ENCODE results near the gene SETBP1. TPM values are rescaled to one million over a fixed set of nuclear protein-coding genes. Genes with fewer than 3 reads are reported as not detected.
A peak's percentile ranks its signal among the peaks of the same experiment; 100 is the strongest.

The SETBP1 gene
- total RNA-seq, 4 donors from 2014 or later = 16.2 to 33.6 (median 24.4) TPM

- WGBS, 2 donors (ENCODE audit: low coverage in 1 of 2) = 62 to 67% methylated on average over 2 of the region's 2 CpGs
- no peak overlapping the region for H3K4me3 ChIP-seq
- no peak for TF ChIP-seq EP300 (IDR thresholded peaks at IDR 0.05; ENCODE audit: low read depth)
- no peak for DNase-seq
- no peaks in the 10 kb centered on the region for H3K27me3 ChIP-seq
- no peaks in the 10 kb centered on the region for H3K36me3 ChIP-seq
- H3K27ac ChIP-seq = peak overlapping the region; percentile 3 to 56 (median 46)
- peaks cover 0 to 39% (median 18%) of the 10 kb centered on the region in 4 donors for H3K4me1 ChIP-seq
- in situ Hi-C loops (cut with MboI; ENCODE audit: low pct_ligation_motif_present in 1 of 4, low pct_unique_long_range_greater_than_20kb in 1 of 4, low sequenced_read_pairs in 3 of 4) (loop anchor here in 2 of 4 donors (25.0 kb wide), 3 partner anchors 115 to 515 kb away; no protein-coding TSS in a partner anchor), intact Hi-C loops (cut with DNase I; ENCODE audit: low total_unique reads) (no loop called here)
- H3K9me3 ChIP-seq = no peaks in the 10 kb centered on the region
Measured at GRCh38 chr18:44697315-44697714, 16.6 kb downstream of the SETBP1 start.

DNA sequence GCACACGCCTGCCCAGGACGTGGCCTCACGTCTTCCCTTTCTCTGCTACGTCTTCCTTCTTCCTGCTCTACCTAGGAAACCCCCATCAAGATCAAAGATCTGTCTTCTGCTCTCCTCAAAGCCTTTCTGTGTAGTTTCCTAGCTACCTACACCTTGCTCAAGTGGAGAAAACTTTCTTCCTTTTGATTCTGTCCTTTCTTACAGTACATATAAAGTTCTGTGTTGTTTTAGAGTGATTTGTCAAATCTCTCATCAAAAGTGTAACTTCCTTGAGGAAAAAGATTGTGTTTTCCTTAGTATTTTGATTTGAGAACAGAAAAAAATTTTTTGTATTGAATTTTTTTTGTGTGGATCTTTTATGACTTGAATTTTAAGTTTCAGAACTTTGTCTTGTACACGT is 17.8 kb downstream of the SETBP1 start:
- H3K4me3 ChIP-seq = no peak overlapping the region
- intact Hi-C loops (cut with DNase I; ENCODE audit: low total_unique reads) = no loop called here
- in situ Hi-C loops (cut with MboI; ENCODE audit: low pct_ligation_motif_present in 1 of 4, low pct_unique_long_range_greater_than_20kb in 1 of 4, low sequenced_read_pairs in 3 of 4) = loop anchor here in 2 of 4 donors (25.0 kb wide), 3 partner anchors 114 to 514 kb away; no protein-coding TSS in a partner anchor
- H3K27ac ChIP-seq = peak overlapping the region in 3 of 4 donors; percentile 47 to 65 (median 56)
- no peaks in the 10 kb centered on the region for H3K27me3 ChIP-seq
- H3K4me1 ChIP-seq = peaks cover 0 to 39% (median 18%) of the 10 kb centered on the region in 4 donors
- TF ChIP-seq POLR2A (IDR thresholded peaks at IDR 0.05) (no peak), POLR2AphosphoS5 (IDR thresholded peaks at IDR 0.05) (no peak)
- no peak for DNase-seq
- H3K36me3 ChIP-seq = no peaks in the 10 kb centered on the region
- 77 to 86% methylated on average over 5 of the region's 5 CpGs for WGBS, 2 donors (ENCODE audit: low coverage in 1 of 2)
- H3K9me3 ChIP-seq = no peaks in the 10 kb centered on the region

DNA sequence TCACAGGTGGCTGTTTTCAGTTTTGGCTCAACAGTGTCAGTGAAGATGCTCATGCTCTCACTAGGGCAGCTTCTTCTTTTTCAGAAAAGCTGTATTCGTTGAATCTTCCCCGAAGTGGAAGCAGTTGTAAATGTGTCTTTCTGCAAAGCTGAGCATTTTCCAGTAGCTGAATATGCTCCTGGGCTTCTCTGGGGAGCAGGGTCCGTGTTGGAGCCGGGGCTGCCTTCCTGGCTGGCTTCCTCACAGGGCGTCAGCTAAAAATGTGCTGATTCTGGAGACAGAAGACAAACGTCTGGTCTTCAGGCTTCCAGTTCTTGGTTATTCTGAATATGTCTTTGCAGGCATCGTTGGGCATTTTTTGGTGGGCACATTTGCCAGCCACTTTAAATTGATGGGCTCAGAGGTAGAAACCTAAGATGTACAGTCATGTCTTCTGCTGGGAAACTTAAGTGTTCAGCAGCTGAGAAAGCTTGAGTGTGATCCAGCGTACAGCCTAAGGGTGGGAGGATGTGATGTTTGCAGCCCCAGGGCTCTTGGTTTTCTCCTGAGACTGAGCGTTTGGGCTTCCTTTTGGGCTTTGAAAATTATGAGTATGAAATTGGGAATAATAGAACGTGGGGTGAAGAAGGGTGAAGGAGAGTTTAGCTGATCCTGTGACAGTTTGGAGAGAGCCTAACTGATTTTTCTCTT is 19.0 kb downstream of the SETBP1 start:
- intact Hi-C loops (cut with DNase I; ENCODE audit: low total_unique reads) (no loop called here), in situ Hi-C loops (cut with MboI; ENCODE audit: low pct_ligation_motif_present in 1 of 4, low pct_unique_long_range_greater_than_20kb in 1 of 4, low sequenced_read_pairs in 3 of 4) (loop anchor here in 2 of 4 donors (25.0 kb wide), 3 partner anchors 113 to 513 kb away; no protein-coding TSS in a partner anchor)
- DNase-seq = no peak
- WGBS, 2 donors (ENCODE audit: low coverage in 1 of 2) = 55 to 65% methylated on average over 2 to 10 of the region's 10 CpGs
- Histone ChIP-seq H3K36me3 (no peaks in the 10 kb centered on the region), H3K27ac (peak overlapping the region; percentile 65 to 81 (median 72)), H3K4me3 (no peak overlapping the region), H3K4me1 (peaks cover 0 to 39% (median 18%) of the 10 kb centered on the region in 4 donors), H3K9me3 (no peaks in the 10 kb centered on the region), H3K27me3 (no peaks in the 10 kb centered on the region)
- no peak for TF ChIP-seq POLR2A (IDR thresholded peaks at IDR 0.05)
- TF ChIP-seq, protein P1, sequence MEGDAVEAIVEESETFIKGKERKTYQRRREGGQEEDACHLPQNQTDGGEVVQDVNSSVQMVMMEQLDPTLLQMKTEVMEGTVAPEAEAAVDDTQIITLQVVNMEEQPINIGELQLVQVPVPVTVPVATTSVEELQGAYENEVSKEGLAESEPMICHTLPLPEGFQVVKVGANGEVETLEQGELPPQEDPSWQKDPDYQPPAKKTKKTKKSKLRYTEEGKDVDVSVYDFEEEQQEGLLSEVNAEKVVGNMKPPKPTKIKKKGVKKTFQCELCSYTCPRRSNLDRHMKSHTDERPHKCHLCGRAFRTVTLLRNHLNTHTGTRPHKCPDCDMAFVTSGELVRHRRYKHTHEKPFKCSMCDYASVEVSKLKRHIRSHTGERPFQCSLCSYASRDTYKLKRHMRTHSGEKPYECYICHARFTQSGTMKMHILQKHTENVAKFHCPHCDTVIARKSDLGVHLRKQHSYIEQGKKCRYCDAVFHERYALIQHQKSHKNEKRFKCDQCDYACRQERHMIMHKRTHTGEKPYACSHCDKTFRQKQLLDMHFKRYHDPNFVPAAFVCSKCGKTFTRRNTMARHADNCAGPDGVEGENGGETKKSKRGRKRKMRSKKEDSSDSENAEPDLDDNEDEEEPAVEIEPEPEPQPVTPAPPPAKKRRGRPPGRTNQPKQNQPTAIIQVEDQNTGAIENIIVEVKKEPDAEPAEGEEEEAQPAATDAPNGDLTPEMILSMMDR (IDR thresholded peaks at IDR 0.05) = no peak
- no peak for TF ChIP-seq POLR2AphosphoS5 (IDR thresholded peaks at IDR 0.05)
- TF ChIP-seq EP300 (IDR thresholded peaks at IDR 0.05; ENCODE audit: low read depth) = no peak

DNA sequence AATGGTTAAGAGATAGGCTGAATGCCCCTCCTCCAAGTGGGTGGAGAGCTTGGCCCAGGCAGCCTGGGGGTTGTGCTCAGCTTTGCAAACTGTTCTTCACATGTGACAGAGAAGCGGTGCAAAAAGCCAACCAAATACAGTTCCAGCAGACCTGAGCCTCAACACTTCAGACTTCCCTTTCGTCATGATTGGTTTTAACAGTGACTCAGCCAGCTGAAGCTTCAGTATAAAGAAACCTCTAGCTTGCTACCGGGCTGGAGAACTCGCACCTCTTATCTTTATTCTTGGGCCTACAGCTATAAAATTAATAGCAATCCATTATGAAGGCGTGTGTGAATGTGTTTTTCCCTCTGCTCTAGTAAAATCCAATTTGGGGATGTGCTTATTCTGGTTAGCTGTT is 20.0 kb downstream of the SETBP1 start:
- in situ Hi-C loops (cut with MboI; ENCODE audit: low pct_ligation_motif_present in 1 of 4, low pct_unique_long_range_greater_than_20kb in 1 of 4, low sequenced_read_pairs in 3 of 4) = no loop called here
- H3K36me3 ChIP-seq = no peaks in the 10 kb centered on the region
- no peaks in the 10 kb centered on the region for H3K9me3 ChIP-seq
- peak; percentile 34 for DNase-seq
- H3K4me3 ChIP-seq = no peak overlapping the region
- WGBS, 2 donors (ENCODE audit: low coverage in 1 of 2) = 18 to 47% methylated on average over 2 to 5 of the region's 5 CpGs
- TF ChIP-seq POLR2AphosphoS5 (IDR thresholded peaks at IDR 0.05) = peak in 1 of 3 donors; percentile 17
- TF ChIP-seq POLR2A (IDR thresholded peaks at IDR 0.05) = no peak
- H3K27ac ChIP-seq = peak overlapping the region; percentile 65 to 81 (median 72)
- peaks cover 0 to 42% (median 18%) of the 10 kb centered on the region in 4 donors for H3K4me1 ChIP-seq
- intact Hi-C loops (cut with DNase I; ENCODE audit: low total_unique reads) = no loop called here
- H3K27me3 ChIP-seq = no peaks in the 10 kb centered on the region

GRCh38 chr18:44701227-44701626 is 20.5 kb downstream of the SETBP1 start:
- no peak overlapping the region for H3K4me3 ChIP-seq
- in situ Hi-C loops (cut with MboI; ENCODE audit: low pct_ligation_motif_present in 1 of 4, low pct_unique_long_range_greater_than_20kb in 1 of 4, low sequenced_read_pairs in 3 of 4) = no loop called here
- peaks cover 0 to 39% (median 15%) of the 10 kb centered on the region in 4 donors for H3K4me1 ChIP-seq
- no peaks in the 10 kb centered on the region for H3K27me3 ChIP-seq
- TF ChIP-seq, protein P1 (IDR thresholded peaks at IDR 0.05) = no peak
- TF ChIP-seq EP300 (IDR thresholded peaks at IDR 0.05; ENCODE audit: low read depth) = no peak
- TF ChIP-seq POLR2AphosphoS5 (IDR thresholded peaks at IDR 0.05) = no peak
- no peak for TF ChIP-seq POLR2A (IDR thresholded peaks at IDR 0.05)
- no peak for DNase-seq
- 91 to 100% methylated on average over 1 to 10 of the region's 10 CpGs for WGBS, 2 donors (ENCODE audit: low coverage in 1 of 2)
- H3K9me3 ChIP-seq = no peaks in the 10 kb centered on the region
- H3K27ac ChIP-seq = peak overlapping the region; percentile 65 to 81 (median 72)
- intact Hi-C loops (cut with DNase I; ENCODE audit: low total_unique reads) = no loop called here
- no peaks in the 10 kb centered on the region for H3K36me3 ChIP-seq
